ENCODE data around the gene SH3BGRL2.

- TF ChIP-seq POLR2AphosphoS5 (IDR thresholded peaks at IDR 0.05; ENCODE audit: low read depth, low read length) (no peak), EZH2 (IDR thresholded peaks at IDR 0.05) (no peak), YY1 (IDR thresholded peaks at IDR 0.05; ENCODE audit: extremely low read depth, insufficient replicate concordance, low read depth, low read length) (no peak)
Observed at GRCh38 chr6:79742030-79742429, 110.9 kb downstream of the SH3BGRL2 start.

Measured in HCT116 (cell line).